HK-2 (cell line): ENCODE data around the gene OGDHL.

ENCODE experiments used
- DNase-seq: peaks from one replicate; pipeline ENCODE4 v3.0.0-alpha.2; 2018; ENCODE audit not compliant: unreplicated experiment

OGDHL gene

DNA sequence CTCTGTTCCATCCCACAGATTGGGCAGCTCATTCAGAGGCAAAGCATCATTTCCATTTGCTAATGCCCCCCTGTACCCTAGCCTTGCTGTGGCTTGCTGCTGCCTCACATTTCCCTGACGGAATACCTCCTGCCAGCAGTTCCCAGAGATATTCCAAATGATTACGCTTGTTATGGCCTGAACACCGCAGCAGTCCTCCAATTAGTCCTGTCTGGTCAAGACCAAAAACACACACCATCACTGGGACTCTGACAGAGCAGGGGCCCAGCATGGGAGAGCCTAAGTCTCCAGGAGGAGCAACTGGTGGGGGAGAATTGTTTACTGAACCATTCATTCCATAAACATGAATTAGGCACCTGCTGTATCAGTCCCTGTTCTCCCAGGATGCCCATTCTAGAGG, 6.1 kb downstream of the OGDHL start:
- DNase-seq = no peak

DNA sequence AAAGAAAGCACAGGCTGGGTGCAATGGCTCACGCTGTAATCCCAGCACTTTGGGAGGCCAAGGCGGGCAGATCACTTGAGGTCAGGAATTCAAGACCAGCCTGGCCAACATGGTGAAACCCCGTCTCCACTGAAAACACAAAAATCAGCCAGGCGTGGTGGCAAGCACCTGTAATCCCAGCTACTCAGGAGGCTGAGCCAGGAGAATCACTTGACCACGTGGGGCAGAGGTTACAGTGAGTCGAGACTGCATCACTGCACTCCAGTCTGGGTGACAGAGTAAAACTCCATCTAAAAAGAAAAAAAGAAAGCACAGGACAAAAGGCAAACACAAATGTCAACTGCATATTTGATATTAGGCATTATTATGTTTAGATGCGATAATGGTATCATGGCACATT, 7.2 kb downstream of the OGDHL start:
- DNase-seq = peak; percentile 40

DNA sequence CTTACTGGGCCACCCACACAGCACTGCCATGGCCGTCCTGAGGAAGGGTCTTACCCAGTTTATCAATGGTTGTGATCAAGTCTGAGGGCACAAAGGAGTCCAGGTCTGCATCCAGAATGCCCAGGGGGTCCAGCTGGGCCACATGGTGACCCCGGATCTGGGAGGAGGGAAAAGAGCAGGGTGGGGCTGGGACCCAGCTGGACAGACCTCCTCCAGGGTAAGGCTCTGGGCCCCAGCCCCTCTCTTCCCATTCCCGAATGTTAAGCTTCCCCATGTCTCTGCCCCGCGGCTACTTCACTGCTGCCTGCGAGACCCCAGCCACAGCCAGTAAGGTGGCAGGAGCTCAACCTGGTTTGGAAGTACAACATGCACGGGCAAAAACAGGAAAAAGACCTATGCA, 9.5 kb downstream of the OGDHL start:
- DNase-seq = no peak

DNA sequence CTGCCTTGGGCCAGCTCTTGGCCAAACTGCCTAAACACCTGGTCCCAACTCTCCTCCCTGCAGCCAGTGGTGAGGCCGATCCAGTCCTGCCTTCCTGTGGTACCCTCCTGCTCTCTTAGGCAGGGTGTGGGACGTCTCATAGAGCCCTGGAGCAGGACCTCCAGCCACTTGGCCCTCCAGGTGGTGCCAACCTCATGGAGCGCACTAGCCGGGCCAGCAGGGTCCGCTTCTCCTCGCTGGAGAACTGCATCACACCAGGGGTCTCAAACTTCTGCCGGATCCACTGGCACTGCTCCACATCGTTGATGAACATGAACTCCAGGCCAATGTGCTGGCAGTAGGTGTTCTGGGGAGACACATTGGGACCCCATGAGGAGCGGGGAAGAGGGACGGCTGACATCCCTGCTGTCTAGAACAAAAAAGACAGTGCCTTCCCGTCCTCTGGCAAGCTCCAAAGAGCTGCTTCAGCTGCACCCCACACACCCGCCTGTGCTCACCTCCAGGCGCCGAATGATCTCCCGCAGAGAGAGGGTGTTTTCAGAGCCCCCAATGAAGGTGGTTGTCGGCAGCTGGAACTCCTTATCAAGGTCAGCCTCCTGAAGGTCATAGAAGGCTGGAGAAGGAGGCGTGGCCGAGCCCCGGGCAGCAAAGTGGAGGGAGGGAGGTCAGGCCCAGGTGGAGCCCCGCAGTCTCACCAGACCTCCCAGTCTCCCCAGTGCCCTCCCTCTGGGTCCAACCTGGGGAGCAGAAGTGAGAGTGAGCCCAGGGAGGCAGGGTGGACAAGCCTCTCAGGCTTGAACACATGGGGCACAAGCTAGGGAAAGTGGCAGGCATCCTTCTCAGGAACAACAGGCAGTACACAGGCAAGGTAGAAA, 10.2 kb downstream of the OGDHL start:
- no peak for DNase-seq

DNA sequence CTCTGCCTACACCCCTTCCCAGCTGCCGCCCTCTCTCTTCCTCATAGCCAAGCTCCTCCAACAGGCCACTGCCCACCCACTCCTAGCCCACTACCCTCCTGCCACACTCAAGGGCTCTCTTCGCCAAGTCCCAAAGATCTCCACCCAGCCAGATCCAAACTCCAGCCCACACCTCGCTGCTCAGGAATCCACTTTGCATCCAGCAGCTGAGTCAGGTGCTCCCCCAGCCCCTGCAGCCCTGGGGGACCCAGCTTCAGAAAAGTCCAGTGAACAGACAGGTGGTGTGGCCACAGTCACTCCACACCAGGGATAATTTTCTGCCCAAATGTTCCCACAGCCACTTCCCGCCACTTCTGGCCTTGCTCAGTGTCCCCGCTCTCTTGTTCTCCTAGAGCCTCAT, 10.9 kb downstream of the OGDHL start:
- DNase-seq = no peak

DNA sequence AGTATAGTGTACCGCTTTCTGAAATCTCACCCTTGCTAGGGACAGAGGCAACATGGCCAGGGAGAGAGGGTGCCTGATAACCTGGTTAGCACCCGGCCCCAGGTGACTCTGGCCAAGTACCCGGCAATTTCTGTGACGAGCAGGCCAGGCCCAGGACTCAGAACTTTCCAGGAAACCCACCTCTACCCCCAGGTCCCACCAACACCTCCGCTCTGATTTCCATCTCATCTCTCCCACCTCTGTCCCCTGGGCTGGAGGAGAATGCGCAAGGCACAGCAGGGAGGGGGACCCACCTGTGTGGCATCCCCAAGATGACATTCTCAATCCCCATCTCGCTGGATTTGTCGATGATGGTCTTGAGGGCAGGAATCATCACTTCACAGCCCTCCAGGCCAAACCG, 11.6 kb downstream of the OGDHL start:
- DNase-seq = no peak

DNA sequence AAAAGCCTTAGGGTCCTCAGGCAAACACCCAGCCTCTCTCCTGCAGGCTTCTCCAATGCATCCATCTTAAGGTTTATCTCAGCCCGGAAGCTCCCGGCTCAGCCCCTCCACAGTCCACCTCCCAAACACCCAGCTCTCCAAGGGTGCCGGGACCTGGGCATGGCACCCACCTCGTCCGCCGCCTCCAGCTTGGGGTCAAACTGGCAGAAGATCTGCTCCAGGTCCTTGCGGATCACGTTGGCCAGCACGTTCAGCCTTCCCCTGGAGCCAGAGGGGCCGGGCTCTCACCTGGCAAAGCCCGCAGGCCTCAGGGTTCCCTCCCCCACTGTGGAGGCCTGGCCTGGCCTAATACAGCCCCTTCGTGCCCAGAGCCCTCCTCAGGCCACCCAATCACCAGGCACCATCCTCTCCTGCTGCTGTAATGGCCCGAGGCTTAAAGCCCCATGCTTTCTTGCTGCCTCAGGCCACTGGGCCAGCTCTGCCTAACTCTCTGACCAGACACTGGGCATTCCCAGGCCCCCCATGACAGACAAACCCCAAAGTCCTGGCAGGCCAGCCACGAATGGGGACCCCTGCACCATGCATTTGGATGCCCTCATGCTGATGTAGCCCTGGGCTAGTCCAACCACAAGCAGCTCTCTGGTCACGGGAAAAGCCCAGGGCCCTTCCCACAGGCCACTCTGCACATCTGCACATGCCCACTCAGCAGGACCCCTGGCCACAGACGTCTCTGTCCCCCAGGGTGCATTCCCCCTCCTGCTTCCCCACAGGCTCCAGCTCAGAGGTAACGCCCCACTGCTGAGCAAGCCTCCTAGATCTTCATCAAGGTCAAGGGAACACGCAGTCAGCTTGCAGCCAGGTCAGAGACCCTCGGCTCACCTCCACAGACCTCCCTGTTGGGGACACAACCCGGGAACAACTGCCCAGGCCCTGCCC, 12.3 kb downstream of the OGDHL start:
- DNase-seq = no peak

DNA sequence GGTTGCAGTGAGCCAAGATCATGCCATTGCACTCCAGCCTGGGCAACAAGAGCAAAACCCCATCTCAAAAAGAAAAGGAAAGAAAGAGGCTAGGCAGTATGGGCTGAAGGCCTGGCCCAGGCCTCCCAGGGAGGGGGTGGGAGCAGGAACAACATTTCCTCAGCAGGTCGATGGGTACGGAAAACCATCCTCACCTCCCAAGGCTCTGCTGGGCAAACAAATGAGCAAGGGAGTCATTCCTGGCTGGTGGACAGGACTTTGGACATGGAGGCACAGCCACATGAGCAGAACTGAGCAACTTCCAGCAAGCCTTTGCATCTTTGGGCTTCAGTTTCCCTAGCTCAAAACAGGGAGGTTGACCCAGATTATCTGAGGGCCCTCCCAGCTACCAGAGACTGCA, 13.0 kb downstream of the OGDHL start:
- no peak for DNase-seq

DNA sequence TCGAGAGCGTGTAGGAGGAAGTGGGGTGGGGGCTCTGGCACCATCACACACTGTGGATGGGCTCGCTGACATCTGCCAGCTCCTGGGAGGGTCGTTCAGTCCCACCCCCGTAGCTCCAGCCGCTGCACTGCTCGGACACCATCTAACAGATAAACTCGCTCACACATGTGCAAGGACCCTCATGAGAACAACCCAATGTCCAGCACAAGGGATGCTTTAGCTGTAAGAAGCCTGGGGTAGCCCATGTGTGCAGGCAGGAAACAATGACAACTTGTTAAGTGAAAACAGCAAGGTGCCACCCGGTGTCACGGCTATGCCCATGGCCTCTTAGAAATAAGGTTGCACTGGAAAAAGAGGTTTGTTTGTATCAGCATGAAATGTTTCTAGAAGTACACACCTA, 14.1 kb downstream of the OGDHL start:
- DNase-seq = no peak

DNA sequence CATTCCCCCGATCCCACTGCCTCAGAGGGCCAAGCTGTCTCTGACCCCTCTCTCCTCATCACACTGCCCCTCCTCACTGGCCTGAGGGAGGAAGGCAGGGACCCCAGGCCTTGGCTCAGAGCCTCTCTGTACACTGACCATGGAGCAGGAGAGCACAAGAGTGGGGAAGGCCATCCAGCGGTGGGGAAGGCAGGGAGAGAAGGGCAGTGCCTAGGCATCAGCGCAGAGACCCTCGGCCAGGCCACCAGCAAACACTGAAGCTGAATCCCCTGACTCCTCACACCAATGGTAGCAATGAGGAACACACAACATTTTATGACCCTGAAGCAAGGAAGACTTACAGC, 14.8 kb downstream of the OGDHL start:
- no peak for DNase-seq

DNA sequence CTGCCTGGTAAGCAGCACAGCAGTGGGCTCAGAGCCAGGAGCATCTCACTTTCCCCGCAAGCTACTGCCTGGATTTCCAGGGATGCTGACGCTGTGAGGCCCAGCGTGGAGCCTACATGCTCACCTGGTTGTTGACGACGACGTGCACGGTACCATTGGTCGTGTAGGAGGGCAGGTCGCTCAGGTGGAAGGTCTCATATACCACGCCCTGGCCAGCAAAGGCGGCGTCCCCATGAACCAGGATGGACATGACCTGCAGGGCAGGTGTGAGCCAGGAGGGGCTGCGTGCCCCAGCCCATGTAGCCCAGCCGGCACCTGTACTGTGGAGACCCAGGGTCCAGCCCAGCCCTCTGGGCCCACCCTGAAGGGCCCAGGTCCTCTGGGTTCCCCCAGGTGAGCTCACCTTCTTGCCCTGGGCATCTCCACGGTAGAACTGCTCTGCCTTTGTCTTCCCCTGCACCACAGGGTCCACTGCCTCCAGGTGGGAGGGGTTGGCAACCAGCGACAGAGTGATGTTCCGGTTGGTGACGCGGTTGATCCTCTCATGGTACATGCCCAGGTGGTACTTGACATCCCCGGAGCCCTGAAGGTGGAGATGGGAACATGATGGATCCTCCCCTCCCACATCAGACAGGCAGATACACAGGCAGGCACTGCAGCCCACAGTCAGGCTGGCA, 15.4 kb downstream of the OGDHL start:
- DNase-seq = no peak

DNA sequence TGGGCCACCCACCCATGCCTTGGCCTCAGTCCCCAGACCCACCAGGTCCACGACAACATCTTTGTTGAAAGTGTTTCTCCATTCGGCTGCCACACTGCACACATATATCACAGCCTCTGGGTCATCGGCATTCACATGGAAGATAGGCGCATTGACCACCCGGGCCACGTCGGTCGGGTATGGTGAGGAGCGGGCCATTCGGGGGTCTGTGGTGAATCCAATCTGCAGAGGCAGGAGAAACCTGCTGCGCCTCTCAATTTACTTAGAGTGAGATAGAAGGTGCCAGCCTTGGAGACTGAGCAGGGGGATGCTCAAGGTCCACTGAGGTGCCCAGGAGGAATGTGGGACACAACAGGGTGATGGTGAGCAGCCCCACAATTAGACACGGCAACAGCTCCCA, 16.4 kb downstream of the OGDHL start:
- no peak for DNase-seq

DNA sequence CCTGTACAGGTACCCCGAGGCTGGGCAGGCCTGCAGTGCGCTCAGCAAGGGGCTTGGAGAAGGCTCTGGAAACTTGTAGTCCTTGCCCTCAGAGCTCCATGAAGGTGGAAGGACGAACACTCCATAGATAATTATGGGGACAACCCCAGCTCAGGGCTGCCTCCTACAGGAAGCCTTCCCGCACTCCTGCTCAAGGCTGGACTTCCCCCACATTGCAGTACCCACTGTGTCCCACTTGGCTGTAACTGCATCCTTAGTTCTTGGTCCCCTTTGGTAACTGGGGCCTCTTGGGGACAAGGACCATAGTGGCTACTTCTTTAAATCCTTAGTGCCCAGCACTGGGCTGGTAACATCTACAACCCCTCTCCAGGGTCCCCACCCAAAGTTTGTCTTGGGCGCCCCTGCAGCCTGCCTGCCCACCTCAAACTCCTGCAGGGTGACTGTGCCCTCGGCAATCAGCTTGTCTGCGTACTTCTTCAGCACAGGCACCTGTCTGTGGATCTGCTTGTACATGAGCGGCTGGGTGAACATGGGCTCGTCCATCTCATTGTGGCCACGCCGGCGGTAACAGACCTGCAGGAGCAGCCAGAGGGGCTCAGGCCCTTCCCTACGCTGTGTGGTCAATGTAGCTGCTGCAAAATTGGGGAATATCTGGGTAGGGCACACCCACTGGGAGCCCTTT, 17.1 kb downstream of the OGDHL start:
- DNase-seq = no peak

DNA sequence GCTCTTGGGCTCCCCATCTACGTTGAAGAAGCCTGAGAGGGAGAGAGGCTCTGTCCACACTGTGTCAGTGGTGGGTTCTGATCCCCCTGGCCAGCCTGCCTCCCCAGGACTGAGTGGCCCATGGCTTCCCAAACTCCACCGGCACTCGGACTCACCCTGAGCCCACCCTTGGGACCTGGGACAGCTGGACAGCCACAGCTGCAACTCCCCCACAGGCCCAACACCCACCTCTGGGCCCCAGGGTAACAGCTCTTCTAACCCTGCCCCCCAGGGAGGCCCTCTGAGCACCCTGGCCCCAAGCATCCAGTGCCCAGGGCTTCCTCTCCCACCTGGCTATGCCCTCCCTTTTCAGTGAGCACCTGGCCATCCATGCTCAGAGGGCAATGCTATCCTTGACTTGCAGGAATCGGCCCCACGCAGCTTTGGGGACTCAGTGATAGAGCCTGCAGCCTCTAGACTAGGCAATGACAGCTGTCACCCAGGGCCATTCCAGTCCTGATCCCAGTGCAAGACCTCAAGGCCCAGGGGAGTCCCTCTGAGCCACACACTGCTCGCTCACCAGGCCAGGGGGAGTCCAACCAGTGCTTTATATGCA, 17.9 kb downstream of the OGDHL start:
- no peak for DNase-seq

DNA sequence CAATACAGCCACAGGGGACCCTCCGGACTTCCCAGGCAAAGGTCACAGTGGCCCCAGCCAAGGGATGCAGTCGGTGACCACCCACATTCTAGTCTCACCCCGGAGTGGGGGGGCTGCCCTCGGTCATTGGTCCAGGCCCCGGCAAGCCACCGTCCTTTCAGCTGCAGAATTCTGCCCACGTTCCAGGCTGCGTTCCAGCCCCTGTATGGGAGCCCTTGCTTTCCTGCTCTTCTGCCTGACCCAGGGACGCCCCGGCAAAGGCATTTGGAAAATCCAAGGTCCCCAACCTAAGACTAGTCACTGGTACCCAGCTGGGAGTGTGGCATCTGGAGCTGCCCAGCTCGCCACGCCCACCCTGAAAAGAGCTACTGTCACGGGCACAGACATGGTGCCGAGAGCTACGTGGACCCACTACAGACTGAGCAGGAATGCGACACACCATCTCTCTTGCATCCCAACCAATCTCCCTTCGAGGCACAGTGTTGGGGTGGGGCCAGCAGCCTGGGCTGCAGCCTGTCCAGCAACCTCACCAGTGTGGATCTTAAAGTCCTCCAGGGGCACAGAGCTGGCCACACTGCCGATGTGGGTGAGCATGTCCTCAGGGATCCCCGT, 18.6 kb downstream of the OGDHL start:
- no peak for DNase-seq

DNA sequence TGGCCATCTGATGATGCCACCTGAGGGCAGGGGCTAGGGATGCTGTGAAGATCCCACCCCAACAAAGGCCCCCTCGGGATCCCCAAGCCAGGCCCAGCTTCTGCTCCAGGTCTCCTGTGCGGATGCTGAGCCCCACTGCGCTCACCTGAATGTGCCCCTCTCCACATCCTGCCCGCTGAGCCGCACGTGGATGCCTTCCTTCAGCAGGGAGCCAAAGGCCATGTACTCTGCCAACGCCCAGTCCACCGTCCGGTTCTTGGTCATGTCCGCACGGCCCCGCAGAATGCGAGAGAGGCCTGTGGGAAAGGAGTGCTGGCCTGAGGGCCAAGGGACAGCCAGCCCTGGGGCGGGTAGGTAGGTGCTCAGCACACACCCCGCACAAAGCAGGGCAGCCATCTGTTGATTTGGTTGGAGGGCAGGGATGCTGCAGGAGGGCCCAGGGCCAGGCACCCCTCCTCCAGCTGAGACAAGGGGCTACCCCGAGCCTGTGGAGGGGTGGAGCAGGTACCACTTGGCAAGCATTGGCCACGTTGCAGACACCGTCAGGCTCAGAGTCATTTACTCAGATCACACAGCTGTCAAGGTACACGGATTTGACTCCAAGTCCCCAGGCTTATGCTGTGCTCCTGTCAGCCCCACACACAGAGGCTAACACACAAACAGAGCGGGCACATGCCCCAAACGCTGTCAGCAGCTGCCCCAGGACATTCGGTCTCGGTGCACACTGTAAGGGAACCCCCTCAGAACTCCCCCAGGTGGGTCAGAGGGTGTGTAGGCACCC, 19.2 kb downstream of the OGDHL start:
- DNase-seq = no peak

DNA sequence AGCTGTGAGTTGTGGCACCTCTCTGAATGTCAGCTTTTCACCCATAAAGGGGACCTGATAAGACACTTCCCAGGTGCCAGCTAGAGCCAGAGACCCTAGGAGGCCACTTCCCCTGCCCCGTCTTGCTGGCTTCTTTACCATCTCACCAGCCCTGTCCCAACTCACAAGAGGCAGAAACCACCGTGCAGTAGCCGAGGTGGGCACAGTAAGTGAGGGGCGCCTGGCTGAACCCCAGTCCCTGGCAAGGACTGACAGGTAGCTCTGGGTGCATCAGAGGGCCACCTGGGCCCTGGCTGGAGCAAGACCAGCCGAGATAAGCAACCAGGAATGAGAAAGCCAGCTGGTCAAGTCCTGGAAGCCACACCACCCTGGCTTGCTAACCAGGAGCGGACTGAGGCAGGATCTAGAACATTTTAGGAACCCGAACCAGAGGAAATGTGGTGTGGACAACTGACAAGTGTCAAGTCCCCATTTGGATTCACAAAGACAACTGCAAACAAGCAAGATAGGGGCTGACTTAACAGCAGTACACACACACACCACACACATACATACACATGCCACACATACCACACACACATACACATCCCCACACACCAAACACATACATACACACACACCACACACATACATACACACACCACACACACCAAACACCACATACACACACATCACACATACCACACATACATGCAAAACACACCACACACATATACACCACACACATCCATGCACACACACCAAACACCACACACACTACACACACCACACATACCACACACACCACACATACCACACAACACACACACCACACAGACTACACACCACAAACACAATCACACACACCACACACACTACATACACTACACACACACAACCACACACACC, 20.8 kb downstream of the OGDHL start:
- no peak for DNase-seq

DNA sequence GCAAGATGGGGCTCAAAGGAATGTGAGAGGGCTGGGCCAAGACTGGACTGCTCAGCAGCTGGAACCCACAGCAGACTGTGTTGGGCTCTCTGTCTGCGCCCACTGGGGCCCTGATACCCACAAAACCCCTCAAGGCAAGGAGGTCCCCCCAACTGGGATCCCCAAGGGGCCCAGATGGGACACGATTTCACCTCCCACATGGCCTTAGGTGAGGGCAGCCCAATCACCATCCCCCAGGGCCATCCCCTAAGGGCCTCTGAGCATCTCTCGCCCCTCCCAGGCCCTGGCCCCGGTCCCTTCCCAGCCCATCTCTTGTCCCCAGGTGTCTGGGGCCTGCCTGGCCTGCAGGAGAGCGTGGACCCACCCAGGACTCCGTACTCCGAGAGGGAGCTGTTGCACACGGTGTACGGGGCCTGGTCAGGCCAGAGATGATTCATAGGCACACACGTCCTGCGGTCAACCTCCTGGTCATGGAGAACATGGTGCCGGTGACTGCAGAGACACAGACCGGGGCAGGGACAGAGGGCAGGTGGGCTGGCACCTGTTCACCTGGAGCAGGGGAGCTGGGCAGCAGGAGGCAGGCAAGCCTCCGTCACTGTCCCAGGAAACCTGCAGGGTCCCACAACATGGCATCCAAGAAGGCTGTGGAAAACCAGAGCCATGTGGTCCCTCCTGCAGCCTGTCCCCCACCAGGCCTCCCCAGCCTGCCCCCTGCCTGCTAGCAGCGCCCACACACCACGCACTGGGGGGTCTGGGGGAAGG, 21.6 kb downstream of the OGDHL start:
- DNase-seq = no peak
